WI38 (cell line): ENCODE data around the gene ZBTB20.

ENCODE experiments used
- H3K4me3 ChIP-seq: 2 replicates; pipeline ENCODE4 v1.5.1; 2011; ENCODE audit warnings: low read depth, mild to moderate bottlenecking, control low read depth, low read length
- TF ChIP-seq, protein P1 (sequence below): IDR thresholded peaks from 2 replicates; pipeline ENCODE4 v1.5.1; 2012; ENCODE audit warnings: low read depth, mild to moderate bottlenecking, control low read depth, low read length

ZBTB20 gene

DNA sequence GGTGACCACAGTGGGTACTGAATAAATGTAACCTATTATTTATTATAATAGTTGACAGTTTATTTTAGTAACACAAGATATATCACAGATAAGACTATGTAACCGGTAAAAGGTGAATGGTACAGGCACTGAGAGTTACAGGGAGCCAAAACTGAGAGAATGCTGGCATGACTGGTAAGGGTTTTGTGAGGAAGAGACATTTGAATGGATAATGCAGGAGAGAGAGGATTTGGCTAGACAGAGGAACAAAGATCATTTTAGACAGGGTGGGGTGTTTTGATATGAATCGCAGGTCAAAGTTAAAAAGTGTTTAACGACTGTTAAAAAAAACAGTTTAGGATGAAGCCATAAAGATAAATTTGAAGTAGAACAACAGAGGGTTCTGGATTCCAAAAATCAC is 421.1 kb downstream of the ZBTB20 start:
- TF ChIP-seq, protein P1, sequence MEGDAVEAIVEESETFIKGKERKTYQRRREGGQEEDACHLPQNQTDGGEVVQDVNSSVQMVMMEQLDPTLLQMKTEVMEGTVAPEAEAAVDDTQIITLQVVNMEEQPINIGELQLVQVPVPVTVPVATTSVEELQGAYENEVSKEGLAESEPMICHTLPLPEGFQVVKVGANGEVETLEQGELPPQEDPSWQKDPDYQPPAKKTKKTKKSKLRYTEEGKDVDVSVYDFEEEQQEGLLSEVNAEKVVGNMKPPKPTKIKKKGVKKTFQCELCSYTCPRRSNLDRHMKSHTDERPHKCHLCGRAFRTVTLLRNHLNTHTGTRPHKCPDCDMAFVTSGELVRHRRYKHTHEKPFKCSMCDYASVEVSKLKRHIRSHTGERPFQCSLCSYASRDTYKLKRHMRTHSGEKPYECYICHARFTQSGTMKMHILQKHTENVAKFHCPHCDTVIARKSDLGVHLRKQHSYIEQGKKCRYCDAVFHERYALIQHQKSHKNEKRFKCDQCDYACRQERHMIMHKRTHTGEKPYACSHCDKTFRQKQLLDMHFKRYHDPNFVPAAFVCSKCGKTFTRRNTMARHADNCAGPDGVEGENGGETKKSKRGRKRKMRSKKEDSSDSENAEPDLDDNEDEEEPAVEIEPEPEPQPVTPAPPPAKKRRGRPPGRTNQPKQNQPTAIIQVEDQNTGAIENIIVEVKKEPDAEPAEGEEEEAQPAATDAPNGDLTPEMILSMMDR, result no peak
- no peak overlapping the region for H3K4me3 ChIP-seq

DNA sequence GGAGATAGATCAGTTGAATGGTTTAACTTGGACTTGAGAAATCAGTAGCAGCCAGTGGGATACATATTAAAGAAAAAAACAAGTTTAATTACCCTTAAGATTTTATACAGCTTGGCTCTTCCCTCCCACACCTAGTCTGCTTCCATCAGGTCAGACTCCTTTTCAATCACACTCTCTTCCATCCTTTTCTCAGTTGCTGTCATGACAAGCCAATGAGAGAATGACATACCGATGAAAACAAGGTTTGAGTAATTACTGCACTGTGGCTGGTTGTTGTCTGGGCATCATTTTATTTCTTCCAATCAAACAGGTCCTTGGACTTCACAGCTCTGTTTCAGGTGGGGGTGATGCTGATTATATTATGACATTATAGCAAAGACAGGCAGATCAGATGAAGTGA is 424.6 kb downstream of the ZBTB20 start:
- TF ChIP-seq, protein P1, result no peak
- H3K4me3 ChIP-seq, result no peak overlapping the region

DNA sequence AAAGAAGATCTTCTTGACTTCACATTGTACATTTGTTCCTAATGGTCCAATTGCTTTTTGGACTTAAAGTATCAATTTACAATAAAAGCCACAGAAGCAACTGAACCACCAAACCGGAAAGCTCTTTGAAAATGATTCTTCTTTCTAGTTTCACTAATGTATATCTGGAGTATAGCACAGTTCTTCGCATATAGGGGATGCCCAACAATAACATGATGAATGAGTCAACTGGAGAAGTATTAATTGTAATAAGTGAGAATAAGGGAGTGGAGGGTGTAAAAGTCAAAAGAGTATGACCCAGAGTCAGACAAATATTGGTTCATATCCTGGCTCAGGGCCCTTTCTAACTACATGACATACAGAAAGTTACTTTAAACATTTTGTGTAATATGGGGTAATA is 425.2 kb downstream of the ZBTB20 start:
- TF ChIP-seq, protein P1, result no peak
- H3K4me3 ChIP-seq, result no peak overlapping the region

DNA sequence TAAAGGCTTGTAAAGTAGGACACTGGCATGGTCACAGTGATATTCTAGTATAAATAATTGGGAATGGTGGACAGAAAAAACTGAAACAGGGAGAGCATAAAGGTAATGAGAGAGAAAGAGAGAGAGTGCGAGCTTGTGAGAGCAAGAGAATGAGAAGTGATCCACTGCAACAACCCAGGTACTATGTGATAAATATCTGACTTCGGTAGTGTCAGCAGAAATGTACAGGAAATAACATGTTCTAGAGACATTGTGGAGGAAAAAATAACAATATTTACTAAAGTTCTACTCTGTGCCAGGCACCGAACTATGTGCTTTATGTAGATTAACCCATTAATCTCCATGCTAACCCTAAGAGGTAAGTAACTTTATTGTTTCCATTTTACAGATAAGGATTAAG is 425.9 kb downstream of the ZBTB20 start:
- no peak overlapping the region for H3K4me3 ChIP-seq
- TF ChIP-seq, protein P1, result no peak

DNA sequence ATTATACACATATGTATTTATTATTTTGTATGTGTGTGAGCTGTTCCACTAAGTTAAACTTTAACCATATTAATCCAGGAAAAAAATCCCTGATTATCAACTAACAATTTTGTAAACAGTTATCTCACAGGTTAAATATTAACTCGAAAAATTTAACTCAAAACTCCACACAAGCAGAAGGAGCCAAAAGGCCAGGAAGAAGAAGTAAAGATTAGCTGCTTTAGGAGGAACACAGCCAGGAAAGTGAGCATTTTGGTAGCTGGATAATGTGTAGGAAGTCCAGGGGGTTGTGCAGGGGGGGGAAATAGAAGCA is 428.2 kb downstream of the ZBTB20 start:
- TF ChIP-seq, protein P1, result no peak
- H3K4me3 ChIP-seq, result no peak overlapping the region

DNA sequence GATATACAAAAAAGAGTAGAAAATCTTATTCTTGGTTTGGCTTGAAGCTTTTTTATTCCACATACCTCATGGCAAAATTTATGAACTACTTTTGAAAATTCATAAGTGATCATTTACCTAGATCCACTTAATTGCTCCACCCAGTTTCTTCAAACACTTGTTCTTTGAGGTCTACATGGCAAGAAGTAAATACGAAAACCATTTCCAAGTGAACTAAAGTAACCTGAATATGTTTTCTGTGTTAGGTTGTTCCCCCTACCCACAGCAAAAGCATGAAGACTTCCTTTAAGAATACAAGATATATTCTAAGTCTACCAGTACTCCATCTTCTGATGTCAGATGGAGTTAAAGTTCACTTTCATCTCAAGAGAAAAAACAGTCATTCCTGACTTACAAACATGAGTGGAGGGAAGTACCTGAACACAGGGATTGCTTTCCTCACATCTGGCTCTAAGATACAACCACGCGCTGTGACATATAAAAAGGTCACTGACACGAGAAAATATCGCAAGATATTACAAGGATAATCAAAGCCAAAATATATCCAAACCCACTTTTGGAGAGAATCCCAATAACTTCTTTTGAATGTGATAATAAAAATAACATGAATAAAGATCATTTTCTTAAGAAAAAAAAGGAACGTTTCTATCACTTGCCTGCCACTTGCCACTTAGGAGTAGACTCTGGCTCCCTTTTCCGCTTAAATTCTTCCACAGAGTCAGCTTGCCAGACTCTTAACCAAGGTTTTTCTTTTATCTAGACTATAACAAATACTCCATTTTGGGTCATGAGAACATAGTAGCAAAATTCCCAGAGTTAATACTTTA is 428.8 kb downstream of the ZBTB20 start:
- H3K4me3 ChIP-seq, result no peak overlapping the region
- TF ChIP-seq, protein P1, result no peak

DNA sequence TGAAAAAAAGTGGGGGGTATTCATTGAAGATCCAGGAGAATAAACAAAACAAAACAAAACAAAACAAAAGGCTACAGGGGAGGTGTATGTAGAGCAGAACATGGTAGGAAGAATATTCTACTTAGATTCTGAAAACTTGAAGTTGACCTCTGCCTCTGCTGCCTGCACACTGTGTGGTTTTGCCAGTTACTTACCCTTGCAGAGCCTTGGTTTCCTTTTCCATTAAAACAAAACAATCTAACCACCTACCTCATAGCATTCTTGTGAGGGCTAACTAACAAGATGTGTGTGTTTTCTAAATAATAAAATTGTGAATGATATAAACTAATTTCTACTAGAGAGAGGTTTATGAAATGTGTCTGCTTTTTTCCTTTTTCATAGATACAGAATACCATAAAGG is 430.2 kb downstream of the ZBTB20 start:
- H3K4me3 ChIP-seq, result no peak overlapping the region
- TF ChIP-seq, protein P1, result no peak
